ENCODE measurements around the gene HEPHL1. TPM values are rescaled to one million over a fixed set of nuclear protein-coding genes. Genes with fewer than 3 reads are reported as not detected.

HEPHL1 gene
- total and polyA plus RNA-seq, 2 donors (not counting 1 experiment from before 2014, with no cell fraction given): not detected

GRCh38 chr11:94007426-94007825, 13.7 kb upstream of the HEPHL1 start:
- H3K4me3 ChIP-seq (replicated peaks in 1 of 4; ENCODE audit: control extremely low read depth in 1 of 4, insufficient read depth in 1 of 4, low read depth in 3 of 4, low read length in 4 of 4): no peak overlapping the region
- H3K36me3 ChIP-seq (ENCODE audit: control insufficient read depth, insufficient read depth, low read length): no peaks in the 10 kb centered on the region
- no peak overlapping the region for H3K27ac ChIP-seq (ENCODE audit: insufficient read depth, low read length)
- no peaks in the 10 kb centered on the region for H3K9me3 ChIP-seq (ENCODE audit: control insufficient read depth, insufficient read depth, low read depth, low read length)
- no peak overlapping the region for H3K9ac ChIP-seq (ENCODE audit: insufficient read depth, low read length)
- no peaks in the 10 kb centered on the region for H3K4me1 ChIP-seq (ENCODE audit: control insufficient read depth, extremely low read depth, insufficient read depth, low read length)
- H3K4me2 ChIP-seq (ENCODE audit: extremely low read depth, insufficient read depth, low read length): no peak overlapping the region
- no peak overlapping the region for H2AFZ ChIP-seq (ENCODE audit: low read length)
- no peaks in the 10 kb centered on the region for H4K20me1 ChIP-seq (ENCODE audit: control insufficient read depth, extremely low read depth, insufficient read depth, low read length)
- no peaks in the 10 kb centered on the region for H3K79me2 ChIP-seq (ENCODE audit: control insufficient read depth, insufficient read depth, low read length)
- DNase-seq (ENCODE audit: low read depth in 2 of 2): no peak
- TF ChIP-seq EZH2 (IDR thresholded peaks at IDR 0.05; ENCODE audit: low read length, missing control alignments) (no peak), CTCF (conservative IDR thresholded peaks at IDR 0.05 in 1 of 2, IDR thresholded peaks at IDR 0.05 in 1 of 2; ENCODE audit: low read depth in 1 of 2, low read length in 2 of 2) (no peak)
- no peaks in the 10 kb centered on the region for H3K27me3 ChIP-seq (ENCODE audit: control insufficient read depth, insufficient read depth, low read length)

GRCh38 chr11:94007906-94008305, 13.2 kb upstream of the HEPHL1 start:
- TF ChIP-seq CTCF (conservative IDR thresholded peaks at IDR 0.05 in 1 of 2, IDR thresholded peaks at IDR 0.05 in 1 of 2; ENCODE audit: low read depth in 1 of 2, low read length in 2 of 2) (no peak), EZH2 (IDR thresholded peaks at IDR 0.05; ENCODE audit: low read length, missing control alignments) (no peak)
- no peak overlapping the region for H3K27ac ChIP-seq (ENCODE audit: insufficient read depth, low read length)
- H2AFZ ChIP-seq (ENCODE audit: low read length): no peak overlapping the region
- no peaks in the 10 kb centered on the region for H4K20me1 ChIP-seq (ENCODE audit: control insufficient read depth, extremely low read depth, insufficient read depth, low read length)
- H3K79me2 ChIP-seq (ENCODE audit: control insufficient read depth, insufficient read depth, low read length): no peaks in the 10 kb centered on the region
- no peak overlapping the region for H3K9ac ChIP-seq (ENCODE audit: insufficient read depth, low read length)
- DNase-seq (ENCODE audit: low read depth in 2 of 2): no peak
- no peaks in the 10 kb centered on the region for H3K4me1 ChIP-seq (ENCODE audit: control insufficient read depth, extremely low read depth, insufficient read depth, low read length)
- no peak overlapping the region for H3K4me3 ChIP-seq (replicated peaks in 1 of 4; ENCODE audit: control extremely low read depth in 1 of 4, insufficient read depth in 1 of 4, low read depth in 3 of 4, low read length in 4 of 4)
- no peak overlapping the region for H3K4me2 ChIP-seq (ENCODE audit: extremely low read depth, insufficient read depth, low read length)
- no peaks in the 10 kb centered on the region for H3K27me3 ChIP-seq (ENCODE audit: control insufficient read depth, insufficient read depth, low read length)
- H3K36me3 ChIP-seq (ENCODE audit: control insufficient read depth, insufficient read depth, low read length): no peaks in the 10 kb centered on the region
- no peaks in the 10 kb centered on the region for H3K9me3 ChIP-seq (ENCODE audit: control insufficient read depth, insufficient read depth, low read depth, low read length)

GRCh38 chr11:94010136-94010535, 11.0 kb upstream of the HEPHL1 start:
- no peaks in the 10 kb centered on the region for H3K79me2 ChIP-seq (ENCODE audit: control insufficient read depth, insufficient read depth, low read length)
- H2AFZ ChIP-seq (ENCODE audit: low read length): no peak overlapping the region
- no peaks in the 10 kb centered on the region for H4K20me1 ChIP-seq (ENCODE audit: control insufficient read depth, extremely low read depth, insufficient read depth, low read length)
- no peak overlapping the region for H3K27ac ChIP-seq (ENCODE audit: insufficient read depth, low read length)
- no peaks in the 10 kb centered on the region for H3K4me1 ChIP-seq (ENCODE audit: control insufficient read depth, extremely low read depth, insufficient read depth, low read length)
- H3K36me3 ChIP-seq (ENCODE audit: control insufficient read depth, insufficient read depth, low read length): no peaks in the 10 kb centered on the region
- H3K27me3 ChIP-seq (ENCODE audit: control insufficient read depth, insufficient read depth, low read length): no peaks in the 10 kb centered on the region
- no peak overlapping the region for H3K9ac ChIP-seq (ENCODE audit: insufficient read depth, low read length)
- no peaks in the 10 kb centered on the region for H3K9me3 ChIP-seq (ENCODE audit: control insufficient read depth, insufficient read depth, low read depth, low read length)
- H3K4me3 ChIP-seq (replicated peaks in 1 of 4; ENCODE audit: control extremely low read depth in 1 of 4, insufficient read depth in 1 of 4, low read depth in 3 of 4, low read length in 4 of 4): no peak overlapping the region
- no peak for DNase-seq (ENCODE audit: low read depth in 2 of 2)
- TF ChIP-seq CTCF (conservative IDR thresholded peaks at IDR 0.05 in 1 of 2, IDR thresholded peaks at IDR 0.05 in 1 of 2; ENCODE audit: low read depth in 1 of 2, low read length in 2 of 2): no peak
- H3K4me2 ChIP-seq (ENCODE audit: extremely low read depth, insufficient read depth, low read length): no peak overlapping the region
